HL-60/S4 treated with phorbol 12-myristate 13-acetate at 8.2 ng/mL for 4 days and 3 days (cell line): ENCODE data around the gene INSC.

Source experiments
- in situ Hi-C: fragments of 300-500 bp; cut with MboI; formaldehyde crosslinking; loops from 2 replicates; pipeline ENCODE4 v1.15.0; 2022; ENCODE audit warnings: low sequenced_read_pairs

INSC gene

DNA sequence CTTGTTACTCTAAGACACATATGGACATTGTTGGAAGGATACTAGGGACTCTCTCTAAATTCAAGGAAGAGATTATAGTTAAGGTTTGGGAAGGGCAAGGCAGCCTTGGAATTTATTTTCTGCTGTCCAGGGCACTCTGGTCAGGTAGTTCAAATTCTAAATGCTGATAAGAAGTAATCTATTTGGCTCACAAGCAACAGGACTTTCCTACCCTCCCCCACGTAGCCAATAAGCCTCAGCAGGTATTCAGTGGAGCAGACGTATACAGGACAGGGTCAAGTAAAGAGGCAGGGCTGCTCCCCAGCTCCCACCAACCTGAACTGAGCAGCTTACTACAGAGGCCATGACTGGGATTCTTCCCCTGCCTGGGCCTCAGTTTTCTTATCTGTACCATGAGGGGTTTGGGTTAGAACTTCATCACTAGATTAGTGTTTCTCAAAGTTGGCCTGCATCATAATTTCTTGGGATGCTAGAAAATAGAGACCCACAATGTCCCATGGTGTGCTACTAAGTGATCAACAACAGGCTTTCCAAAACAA, 6.1 kb upstream of the INSC start:
- in situ Hi-C loops, result no loop called here

DNA sequence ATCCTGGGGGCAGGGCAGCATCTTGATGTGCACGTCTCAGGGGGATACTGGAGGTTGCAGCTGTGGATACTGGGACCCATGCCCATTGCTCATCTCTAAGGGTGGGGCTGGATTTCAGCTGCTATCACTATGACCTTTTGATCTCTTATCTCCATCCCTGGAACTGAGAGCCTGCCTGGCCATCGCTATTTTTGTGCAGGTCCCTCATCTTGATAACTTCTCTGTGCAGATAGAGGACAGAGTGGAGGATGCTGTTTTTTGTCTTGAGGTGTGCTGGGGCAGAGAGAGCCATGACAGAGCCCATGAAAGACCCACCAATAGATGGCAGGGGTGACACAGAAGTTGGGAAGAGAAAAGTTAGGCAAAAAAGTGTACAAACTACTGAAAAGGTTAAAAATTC, 5.1 kb upstream of the INSC start:
- in situ Hi-C loops, result no loop called here

DNA sequence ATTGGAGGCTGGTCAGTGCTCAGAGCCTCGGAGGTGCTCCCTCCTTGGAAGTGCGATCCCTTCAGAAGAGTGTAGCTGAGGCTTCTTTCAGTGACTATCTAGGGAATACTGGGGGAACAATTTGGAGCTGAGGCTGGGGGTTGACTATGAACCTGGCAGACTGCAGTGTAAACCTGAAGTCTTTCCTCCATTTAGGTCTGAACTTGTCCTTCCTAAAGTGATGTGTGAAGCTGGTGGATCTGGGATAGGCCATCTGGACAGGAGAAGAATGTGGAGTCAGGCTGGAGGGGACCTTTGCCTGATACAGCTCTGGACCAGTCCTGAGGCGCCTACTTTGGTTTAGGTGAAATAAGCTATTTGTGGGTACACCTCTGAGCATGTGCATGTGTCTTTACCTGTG, 3.5 kb upstream of the INSC start:
- in situ Hi-C loops, result no loop called here

DNA sequence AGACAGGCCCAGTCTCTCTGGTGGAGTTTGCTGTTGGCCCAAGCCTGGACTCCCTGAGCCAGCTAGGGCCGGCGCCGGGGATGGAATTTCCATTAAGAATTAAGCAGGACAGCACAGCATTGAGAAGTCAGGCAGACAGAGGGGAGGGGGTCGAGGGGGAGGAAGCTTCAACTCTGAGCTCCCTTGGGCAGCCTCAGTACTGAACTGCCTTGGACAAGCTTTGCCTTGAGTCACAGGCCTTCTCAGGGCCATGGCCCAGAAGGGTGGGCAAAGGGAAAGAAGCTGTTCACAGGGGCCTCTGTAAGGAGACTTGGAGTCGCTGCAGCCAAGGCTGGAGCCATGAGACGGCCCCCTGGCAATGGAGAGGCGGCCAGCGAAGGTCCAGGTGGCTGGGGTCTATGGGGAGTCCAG, 2.6 kb upstream of the INSC start:
- in situ Hi-C loops, result no loop called here

DNA sequence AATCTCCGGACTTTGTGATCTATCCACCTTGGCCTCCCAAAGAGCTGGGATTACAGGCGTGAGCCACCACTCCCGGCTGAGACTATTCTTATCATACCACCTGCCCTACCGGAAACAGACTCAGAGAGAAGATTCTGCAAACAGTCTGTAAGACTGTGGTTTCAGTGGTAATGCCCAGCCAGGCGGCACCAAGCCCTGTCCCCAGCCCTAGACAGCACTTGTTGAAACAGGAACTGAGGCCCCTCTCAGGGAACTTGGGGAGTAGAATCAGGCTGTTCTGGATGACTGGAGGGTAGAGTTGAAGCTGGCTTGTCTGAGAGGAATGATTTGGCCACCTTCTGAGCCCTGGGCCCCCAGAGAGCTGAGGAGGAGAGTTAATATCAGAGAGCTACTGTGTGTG, 1.3 kb upstream of the INSC start:
- in situ Hi-C loops, result no loop called here

DNA sequence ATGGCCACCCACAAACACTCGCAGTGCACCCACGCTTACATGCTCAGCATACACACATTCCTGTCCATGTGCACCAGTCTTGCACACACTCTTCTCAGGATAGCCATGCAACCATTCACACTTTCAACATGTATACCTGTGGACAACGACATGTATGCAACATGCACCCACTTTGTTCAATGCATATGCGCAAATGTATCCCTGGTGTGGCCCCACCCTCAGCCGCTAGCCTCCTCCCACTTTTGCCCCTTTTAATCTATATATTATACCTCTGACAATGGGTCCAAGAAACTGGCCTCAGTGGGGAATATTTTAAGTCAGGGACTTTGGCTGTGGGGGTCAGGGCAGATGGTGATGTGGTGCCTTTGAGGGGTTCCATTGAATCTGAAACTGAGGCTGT, 963 bp downstream of the INSC start:
- in situ Hi-C loops, result no loop called here

DNA sequence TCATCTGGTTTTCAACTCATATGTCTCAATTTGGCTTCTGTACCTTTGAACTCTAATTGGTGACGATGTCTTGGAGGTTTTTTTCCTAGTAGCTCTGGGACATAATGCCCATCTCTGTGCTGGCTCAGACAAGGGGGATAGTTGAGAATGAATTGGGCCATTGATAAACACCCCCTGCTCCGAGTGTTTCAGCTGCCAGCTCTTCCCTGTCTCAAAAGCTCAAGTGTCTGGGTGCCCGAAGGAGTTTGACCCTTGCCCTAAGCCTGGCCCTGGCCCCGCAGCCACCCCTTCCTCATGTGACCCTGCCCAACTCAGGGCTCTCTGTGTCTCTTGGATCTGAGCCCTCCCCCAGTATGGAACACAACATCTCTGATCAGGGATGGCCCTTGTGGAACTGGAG, 3.0 kb downstream of the INSC start:
- in situ Hi-C loops, result no loop called here

DNA sequence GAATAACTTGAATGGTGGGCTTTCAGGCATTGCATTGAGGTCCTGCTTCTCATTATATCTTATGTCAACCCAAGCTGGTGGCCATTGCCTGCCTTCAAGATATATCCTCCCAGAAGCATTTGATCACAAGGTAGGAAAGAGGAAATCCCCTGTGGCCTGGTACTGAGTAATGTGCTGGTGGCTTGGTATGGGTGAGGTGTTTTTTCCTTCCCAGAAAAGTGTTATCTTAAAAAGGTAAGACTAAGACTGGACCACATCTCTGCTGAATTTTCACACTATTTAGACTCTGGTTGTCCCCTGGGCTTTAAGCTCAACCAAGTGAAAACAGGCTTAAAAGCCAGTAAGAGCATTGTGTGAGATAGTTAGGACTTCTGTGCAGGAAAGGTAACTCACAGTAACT, 3.7 kb downstream of the INSC start:
- in situ Hi-C loops, result no loop called here

DNA sequence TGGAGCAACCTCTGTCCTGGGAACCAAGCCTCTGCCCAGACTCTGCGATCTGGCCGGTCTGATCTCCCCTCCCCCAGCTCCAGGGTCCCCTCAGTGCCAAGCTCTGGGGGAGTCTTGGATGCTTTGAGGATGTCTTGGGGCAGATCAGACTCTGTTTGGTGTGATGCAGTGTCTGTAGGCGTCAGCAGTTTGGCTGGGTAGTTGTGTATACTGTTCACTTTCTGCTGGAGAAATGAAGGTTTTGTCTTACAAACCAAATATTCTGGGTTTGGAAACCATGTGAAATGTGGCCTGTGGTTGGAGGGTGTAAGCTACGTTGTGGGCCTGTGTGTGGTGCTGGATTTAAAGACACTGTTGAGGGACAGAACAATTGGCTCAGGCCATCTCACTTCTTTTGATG, 4.6 kb downstream of the INSC start:
- in situ Hi-C loops, result no loop called here

DNA sequence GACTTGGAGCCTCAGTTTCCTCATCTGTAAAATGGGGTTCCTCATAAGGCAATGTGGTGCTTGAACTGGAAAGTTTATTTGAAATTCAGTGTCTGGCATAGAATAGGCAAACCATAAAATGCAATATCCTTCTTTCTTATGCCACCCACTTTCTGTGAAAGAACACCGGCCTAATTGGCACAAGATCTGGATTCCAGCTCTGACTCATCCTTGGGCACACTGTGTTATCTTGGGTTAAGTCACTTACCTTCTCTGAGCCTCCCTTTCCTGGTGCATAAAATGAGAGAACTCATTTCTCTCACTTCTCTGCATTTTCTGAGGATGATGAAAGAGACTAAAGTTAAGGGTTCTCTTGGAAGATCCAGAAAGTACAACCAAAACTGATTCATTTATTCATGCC, 5.1 kb downstream of the INSC start:
- in situ Hi-C loops, result no loop called here

DNA sequence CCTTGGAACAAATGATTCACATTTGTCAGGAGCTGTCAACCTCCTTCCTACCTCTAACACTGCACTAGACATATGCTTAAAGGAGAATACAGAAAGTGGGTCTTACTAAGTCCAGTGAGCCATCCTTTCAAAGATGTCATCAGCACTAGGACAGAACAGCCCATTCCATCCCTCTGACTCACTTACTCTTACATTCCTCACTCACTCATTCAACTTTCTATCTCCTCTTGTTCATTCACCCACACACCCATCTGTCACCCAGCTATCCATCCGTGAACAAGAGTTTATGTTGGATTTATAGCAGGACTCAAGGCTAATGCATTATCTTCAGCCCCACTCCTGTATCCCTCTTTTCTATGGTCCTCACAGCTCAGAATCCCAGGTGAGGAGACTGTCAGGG, 9.1 kb downstream of the INSC start:
- in situ Hi-C loops, result no loop called here

DNA sequence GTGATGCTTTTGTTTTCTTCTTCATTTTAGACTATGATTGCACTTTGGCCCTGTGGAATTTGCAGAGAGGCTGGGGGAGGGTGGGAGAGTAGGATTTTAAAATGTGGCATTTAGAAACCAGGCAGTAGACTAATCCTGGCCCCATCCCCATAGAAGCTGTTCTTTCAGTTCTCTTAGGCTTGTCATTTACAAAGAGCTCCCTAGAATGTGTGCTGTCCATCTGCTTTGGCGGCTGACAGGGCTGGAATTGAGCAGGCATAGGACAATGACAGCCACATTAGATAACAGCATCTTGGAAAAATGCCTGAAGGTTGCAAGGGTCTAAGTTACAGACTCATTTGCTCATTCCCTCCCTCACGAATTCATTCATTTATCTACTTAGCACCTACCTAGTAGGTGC, 9.8 kb downstream of the INSC start:
- in situ Hi-C loops, result no loop called here

DNA sequence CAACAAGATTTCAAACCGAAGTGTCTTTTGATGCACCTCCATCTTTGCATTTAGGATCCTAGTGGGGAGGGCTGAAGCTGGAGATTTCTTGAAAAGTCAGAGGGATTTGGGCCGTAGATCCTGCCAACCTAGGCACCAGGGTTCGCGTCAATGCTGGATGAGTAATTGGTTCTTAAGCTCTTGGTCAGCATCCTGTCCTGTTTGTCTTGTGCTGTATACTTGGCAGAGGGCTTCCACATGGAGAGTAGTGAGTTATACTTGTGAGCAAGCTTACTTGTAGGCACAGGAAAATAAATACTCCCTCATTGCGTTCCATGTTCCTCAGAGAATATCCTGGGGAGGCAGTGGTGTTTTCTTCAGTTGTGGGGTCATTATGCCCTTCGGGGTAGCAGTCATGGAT, 12.6 kb downstream of the INSC start:
- in situ Hi-C loops, result no loop called here

DNA sequence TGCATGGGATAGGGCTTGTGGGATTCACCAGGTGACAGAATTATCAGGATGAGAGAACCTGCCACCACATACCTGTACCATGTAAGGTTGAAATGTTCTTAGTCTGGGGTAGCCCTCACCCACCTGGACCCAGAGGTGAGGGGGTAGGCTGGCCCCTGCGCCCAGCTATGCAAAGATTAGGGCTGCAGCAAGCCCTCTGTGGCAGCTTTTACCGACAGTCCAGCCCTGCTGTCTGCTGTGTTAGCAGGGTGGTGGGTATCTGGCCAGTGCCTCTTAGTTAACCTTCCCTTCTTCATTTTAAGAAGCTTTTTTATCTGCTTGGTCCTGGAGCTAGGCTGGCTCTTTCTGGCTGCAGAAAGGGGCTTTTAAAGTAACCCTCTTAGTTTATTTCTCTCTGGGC, 13.9 kb downstream of the INSC start:
- in situ Hi-C loops, result no loop called here

DNA sequence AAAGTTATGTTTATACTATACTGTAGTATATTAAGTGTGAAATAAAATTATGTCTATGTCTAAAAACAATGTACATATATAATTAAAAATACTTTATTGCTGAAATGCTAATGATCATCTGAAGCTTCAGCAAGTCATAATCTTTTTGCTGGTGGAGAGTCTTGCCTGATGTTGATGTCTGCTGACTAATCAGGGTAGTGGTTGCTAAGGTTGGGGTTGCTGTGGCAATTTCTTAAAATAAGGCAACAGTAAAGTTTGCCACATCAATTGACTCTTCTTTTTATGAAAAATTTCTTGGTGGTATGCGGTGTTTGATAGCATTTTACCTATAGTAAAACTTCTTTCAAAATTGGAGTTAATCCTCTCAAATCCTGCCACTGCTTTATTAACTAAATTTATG, 21.4 kb downstream of the INSC start:
- in situ Hi-C loops, result no loop called here

DNA sequence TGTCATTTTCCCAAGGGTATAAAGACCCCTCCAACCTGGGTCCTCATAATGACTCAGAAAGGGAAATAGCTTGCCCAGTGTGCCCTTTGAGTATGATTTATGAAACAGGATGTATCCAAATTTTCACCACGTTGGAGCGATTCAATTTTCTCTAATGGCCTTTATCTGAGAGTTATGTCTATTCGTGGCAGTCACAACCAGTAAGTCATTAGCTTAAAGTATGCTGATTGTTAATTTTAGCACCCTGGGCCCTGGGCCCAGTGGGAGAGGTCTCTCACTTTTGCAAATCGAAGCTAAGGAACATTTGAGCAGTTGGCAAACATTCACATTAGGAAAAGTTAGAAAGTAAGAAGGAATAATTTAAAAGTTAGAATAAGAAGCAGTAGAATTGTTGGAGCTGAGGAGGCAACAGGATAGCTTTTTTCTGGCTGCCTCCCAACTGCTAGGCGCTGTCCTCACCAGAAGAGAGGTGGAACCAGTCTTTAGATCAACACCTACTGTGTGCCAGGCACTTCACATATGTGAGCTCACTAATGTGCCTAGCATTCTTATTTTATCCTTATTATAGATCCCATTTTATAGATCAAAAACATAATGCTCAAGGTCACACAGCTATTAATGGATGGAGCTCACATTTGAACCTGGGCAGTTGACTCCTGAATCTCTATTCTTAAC, 24.5 kb downstream of the INSC start:
- in situ Hi-C loops, result no loop called here

DNA sequence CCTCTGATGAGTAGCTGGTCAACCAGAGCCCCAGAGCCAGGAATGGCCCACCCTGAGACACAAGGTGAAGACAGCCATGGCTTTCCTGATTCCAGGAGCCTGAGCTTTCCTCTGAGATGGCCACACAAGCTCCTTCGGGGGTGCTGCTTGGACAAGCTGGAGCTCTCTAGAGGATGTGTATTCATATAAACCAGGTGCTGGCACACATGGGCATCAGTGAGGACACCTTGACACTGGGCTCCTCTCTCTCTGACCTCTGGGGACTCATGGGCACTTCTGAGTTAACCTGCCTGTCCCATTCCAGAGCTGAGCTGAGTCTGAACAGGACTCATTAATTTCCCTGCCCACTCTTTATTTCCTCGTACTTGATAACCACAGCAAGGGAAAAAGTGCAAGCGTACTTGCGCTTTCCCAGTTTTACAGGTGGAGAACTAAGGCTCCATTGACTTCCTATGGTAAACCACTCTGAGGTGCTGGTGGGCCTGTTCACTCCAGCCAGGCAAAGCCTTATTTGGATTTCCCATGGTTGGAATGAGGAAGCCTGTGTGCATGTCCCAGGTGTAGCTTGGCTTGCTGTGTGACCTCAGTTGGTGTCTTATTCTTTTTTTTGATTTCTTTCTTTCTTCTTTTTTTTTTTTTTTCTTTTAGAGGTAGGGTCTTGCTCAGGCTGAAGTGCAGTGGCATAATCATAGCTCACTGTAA, 25.4 kb downstream of the INSC start:
- in situ Hi-C loops, result no loop called here

DNA sequence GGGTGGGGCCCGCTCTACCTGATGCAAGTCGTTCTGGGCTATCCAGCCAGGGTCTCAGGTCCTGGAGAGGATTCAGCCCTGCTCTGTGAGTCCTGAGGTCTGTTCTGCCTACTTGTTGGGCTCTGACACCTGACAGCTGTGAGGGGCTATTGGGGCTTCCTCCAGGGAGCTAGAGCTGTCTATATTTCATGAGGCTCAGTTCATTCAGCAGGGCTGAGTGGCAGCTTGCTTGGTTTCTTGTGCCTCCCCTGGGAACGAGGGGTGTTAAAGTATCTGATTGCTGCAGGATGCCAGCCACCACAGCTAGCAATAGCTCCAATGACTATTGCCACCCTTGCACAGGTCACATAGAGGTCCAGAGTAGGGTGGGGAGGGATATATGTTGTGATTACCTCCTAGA, 26.7 kb downstream of the INSC start:
- in situ Hi-C loops, result no loop called here

DNA sequence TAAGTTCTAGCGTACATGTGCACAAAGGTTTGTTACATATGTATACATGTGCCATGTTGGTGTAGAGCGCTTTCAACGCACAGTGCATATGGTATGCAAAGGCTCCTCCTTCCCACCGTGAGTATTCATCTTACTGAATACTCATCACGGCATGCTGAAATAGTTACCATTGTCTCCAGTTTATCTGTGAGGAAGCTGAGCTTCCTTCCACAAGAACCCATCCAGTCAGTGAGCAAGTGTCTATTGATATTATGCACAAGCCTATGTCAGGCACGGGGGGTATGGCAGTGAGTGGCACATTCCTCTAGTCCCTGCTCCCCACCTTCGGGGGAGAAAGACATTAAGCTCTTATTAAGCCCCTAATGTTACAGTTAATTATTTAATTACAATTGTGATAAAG, 28.1 kb downstream of the INSC start:
- in situ Hi-C loops, result no loop called here

DNA sequence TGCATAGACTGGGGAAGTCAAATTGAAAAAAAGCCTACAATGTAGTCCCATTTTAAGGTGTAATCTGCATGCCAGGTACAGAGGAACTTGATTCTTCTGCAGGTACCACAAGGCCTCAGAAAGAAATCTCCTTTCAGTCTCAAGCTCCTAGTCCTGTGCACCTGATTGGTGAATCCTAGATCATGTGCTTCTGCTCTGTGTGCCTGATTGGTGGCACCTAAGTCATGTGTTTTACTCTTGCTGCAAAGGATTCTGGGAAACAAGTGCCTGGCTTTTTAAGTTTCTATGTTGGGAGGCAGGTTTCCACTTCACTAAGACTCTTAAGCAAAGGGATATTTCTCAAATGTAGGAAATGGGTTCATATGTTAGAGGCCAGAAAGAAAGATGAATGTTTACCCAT, 29.1 kb downstream of the INSC start:
- in situ Hi-C loops, result no loop called here

DNA sequence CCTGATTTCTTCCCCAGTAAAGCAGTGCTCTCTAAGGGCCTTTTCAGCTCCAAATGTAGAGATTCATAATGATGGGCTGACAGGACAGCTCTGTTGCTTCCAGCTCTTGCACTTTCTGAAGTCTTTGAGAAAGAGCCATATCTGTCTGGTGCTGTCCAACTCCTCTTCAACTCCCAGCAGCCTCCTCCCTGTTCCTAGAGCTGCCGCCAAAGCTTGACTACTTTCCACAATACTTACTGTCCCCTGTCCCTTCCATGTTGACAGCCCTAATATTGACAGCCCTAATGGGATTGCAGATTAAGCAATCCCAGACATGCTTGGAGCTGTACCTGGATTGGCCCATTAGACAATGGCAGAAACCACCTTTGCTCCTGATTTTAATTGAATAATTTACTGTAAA, 29.6 kb downstream of the INSC start:
- in situ Hi-C loops, result no loop called here

DNA sequence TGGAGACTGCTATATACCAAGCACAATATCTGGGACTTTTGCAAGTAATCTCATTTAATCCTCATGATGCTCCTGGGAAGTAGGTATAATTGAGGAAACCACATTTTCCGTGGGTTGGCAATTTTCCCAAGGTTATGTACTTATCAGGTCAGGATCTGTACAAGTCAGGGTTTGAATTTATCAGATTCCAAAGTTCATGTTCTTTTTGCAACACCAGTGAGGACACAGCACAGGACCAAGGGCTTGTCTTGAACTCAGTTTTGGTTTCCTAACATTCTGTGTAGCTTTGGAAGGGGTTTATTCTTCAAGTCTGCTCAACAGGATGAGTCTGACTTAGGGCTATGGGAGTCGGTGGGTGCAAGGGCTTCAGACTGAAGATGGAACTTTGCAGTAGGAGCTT, 30.4 kb downstream of the INSC start:
- in situ Hi-C loops, result no loop called here

DNA sequence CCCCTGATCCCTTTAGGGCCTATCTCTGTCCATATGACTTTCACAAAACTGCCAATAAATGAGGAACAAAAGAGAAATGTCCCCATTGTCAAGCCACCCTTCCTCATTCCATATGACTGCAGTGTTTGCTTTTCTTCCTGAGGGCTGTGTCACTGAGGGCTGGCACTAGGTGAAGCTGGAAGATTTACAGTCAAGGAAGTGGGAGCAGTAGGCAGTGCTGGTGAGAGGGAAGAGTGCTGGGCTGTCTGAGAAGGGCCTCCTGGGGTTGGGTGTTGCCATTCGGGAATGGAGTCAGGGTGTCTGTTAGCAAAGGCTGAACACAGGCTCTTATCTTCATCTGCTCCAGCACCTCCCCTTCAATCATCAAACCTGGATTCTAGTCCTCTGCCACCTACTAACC, 30.9 kb downstream of the INSC start:
- in situ Hi-C loops, result no loop called here
